BJ (cell line): ENCODE results near the gene KCNK3. TPM values are rescaled to one million over a fixed set of nuclear protein-coding genes. Genes with fewer than 3 reads are reported as not detected.
"Not testable (repeated sequence)": the region's sequence is repeated elsewhere in the genome, so short reads cannot be mapped to it uniquely, and the experiment has no call there.

Source experiments
- CTCF ChIA-PET: fragments of 350-600 bp; formaldehyde crosslinking; extraction: SDS; loops from one replicate; lab custom pipeline; 2021; ENCODE audit warnings: antibody characterized with exemption, inconsistent platforms; lab: Yijun Ruan, JAX
- POLR2A ChIA-PET: fragments of 300-600 bp; sonication (Branson Sonifier 250); formaldehyde crosslinking; extraction: SDS; loops from one replicate; lab custom pipeline; 2021; ENCODE audit warnings: antibody characterized with exemption; lab: Charles Lee
- DNase-seq: peaks from one replicate; pipeline ENCODE4 v3.0.0-alpha.2; 2011; ENCODE audit warnings: low read depth
- H3K27me3 ChIP-seq: 2 replicates; pipeline ENCODE4 v1.6.0; 2011; ENCODE audit warnings: low read length; ENCODE audit not compliant: control insufficient read depth, insufficient read depth
- H3K36me3 ChIP-seq: 2 replicates; pipeline ENCODE4 v1.5.1; 2011; ENCODE audit warnings: low read length; ENCODE audit not compliant: control insufficient read depth, insufficient read depth
- H3K4me3 ChIP-seq: 2 replicates; pipeline ENCODE4 v1.5.1; 2011; ENCODE audit warnings: low read depth, mild to moderate bottlenecking, control low read depth, low read length
- polyA plus RNA-seq: library from polyadenylated mRNA; depleted of rRNA; stranded (reverse); fragments of >200 nt; gene quantifications from 2 replicates; pipeline ENCODE4 v1.2.3, GENCODE V29; 2011
- TF ChIP-seq, protein P1 (sequence below): IDR thresholded peaks from 2 replicates; pipeline ENCODE4 v1.5.1; 2011; ENCODE audit warnings: low read depth, mild to moderate bottlenecking, control low read depth, inconsistent platforms, low read length, moderate library complexity; ENCODE audit not compliant: insufficient read depth

The KCNK3 gene
- polyA plus RNA-seq, 1 experiment, result 0.22 TPM

DNA sequence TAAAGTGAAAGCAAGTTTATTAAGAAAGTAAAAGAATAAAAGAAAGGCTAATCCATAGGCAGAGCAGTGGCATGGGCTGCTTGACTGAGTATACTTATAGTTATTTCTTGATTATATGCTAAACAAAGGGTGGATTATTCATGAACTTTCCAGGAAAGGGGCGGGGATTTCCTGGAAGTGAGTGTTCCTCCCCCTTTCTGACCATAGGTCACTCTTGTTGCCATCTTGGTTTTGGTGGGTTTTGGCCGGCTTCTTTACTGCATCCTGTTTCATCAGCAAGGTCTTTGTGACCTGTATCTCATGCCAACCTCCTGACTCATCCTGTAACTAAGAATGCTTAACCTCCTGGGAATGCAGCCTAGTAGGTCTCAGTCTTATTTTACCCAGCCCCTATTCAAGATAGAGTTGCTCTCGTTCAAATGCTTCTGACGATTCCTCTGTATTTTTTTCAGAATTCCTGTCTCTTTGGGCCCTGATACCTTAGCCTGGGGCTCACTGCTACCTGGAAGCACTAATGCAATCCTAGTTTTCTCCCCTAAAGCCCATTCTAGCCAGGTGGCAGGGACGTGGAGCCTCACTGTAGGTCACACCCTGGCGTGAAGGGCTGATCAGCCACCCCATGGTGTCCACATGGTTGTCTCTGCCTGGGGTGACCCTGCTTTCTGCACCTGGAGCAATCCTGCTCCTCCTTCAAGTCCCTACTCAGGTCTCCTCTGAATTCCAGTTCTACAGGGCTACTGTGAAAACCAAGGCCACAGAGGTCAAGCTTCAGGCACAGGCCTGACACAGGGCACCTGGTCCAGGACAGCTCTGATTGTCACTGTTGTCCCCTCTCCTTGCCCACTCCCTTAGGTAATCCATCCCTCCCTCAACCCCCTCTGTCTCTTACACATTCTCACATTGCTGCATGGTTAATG is 65.6 kb downstream of the KCNK3 start:
- TF ChIP-seq, protein P1, sequence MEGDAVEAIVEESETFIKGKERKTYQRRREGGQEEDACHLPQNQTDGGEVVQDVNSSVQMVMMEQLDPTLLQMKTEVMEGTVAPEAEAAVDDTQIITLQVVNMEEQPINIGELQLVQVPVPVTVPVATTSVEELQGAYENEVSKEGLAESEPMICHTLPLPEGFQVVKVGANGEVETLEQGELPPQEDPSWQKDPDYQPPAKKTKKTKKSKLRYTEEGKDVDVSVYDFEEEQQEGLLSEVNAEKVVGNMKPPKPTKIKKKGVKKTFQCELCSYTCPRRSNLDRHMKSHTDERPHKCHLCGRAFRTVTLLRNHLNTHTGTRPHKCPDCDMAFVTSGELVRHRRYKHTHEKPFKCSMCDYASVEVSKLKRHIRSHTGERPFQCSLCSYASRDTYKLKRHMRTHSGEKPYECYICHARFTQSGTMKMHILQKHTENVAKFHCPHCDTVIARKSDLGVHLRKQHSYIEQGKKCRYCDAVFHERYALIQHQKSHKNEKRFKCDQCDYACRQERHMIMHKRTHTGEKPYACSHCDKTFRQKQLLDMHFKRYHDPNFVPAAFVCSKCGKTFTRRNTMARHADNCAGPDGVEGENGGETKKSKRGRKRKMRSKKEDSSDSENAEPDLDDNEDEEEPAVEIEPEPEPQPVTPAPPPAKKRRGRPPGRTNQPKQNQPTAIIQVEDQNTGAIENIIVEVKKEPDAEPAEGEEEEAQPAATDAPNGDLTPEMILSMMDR, result no peak
- CTCF ChIA-PET, result interaction anchor here (1.1 kb wide), 1 partner anchor 13 kb away, joined by 5 read pairs; no protein-coding TSS in a partner anchor
- no peak overlapping the region for H3K4me3 ChIP-seq
- H3K27me3 ChIP-seq, result no peaks in the 10 kb centered on the region
- POLR2A ChIA-PET, result no interaction called here
- DNase-seq, result peak; percentile 94
- H3K36me3 ChIP-seq, result no peaks in the 10 kb centered on the region

DNA sequence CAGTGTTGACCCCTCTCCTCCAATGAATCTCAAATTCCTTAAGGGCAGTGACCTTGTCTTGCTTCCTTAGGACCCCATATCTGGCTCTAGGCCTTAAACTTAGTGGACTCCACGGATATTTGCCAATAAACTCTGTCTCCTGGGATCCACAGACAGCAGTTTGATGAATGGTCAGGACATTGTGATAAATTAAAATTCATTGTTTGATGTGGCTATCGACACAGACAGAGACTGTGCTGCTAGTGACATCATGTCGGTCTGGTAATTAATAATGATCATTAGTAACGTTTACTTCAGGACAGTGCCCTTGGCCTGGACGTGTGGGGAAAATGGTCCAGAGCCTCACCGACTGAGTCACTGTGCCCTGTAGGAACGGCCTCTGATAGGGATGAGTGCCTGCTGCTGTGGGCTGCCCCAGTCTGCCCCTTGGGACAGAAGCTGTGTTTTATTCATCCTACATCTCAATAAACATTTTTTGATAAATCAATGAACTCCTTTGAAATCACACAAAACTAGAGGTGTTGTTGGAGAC is 66.3 kb downstream of the KCNK3 start:
- ChIA-PET POLR2A (no interaction called here), CTCF (no interaction called here)
- DNase-seq, result no peak
- Histone ChIP-seq H3K27me3 (no peaks in the 10 kb centered on the region), H3K4me3 (no peak overlapping the region), H3K36me3 (no peaks in the 10 kb centered on the region)
- TF ChIP-seq, protein P1, result no peak

DNA sequence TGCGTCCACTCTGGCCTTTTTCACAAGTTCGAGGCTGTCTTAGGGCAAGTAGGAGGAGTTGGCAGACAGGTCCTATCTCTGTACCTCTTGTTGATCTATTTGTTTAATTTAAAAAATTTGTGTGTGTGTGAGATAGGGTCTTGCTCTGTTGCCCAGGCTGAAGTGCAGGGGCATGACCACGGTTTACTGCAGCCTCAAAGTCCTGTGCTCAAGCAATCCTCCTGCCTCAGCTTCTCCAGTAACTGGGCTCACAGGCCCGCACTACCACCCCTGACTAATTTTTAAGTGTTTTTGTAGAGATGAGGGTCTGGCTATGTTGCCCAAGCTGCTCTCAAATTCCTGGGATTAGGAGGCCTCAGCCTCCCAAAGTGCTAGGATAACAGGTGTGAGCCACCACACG is 67.3 kb downstream of the KCNK3 start:
- TF ChIP-seq, protein P1, result no peak
- no peak for DNase-seq
- no peak overlapping the region for H3K4me3 ChIP-seq
- ChIA-PET CTCF (interaction anchor here (0.7 kb wide), 1 partner anchor 155 kb away, joined by 3 read pairs; no protein-coding TSS in a partner anchor), POLR2A (no interaction called here)
- no peaks in the 10 kb centered on the region for H3K27me3 ChIP-seq
- H3K36me3 ChIP-seq, result no peaks in the 10 kb centered on the region

DNA sequence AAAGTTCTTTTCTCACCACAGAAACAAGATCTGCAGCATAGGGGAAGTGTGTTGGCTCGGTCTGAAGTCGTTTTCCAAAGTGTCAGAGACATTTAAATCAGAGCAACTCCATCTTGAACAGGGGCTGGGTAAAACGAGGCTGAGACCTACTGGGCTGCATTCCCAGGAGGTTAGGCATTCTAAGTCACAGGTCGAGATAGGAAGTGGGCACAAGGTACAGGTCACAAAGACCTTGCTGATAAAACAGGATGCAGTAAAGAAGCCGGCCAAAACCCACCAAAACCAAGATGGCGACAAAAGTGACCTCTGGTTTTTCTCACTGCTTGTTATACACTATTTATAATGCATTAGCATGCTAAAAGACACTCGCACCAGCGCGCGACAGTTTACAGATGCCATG is 68.5 kb downstream of the KCNK3 start:
- POLR2A ChIA-PET, DNase-seq, H3K27me3 ChIP-seq, CTCF ChIA-PET, H3K36me3 ChIP-seq, H3K4me3 ChIP-seq: not testable (repeated sequence)

DNA sequence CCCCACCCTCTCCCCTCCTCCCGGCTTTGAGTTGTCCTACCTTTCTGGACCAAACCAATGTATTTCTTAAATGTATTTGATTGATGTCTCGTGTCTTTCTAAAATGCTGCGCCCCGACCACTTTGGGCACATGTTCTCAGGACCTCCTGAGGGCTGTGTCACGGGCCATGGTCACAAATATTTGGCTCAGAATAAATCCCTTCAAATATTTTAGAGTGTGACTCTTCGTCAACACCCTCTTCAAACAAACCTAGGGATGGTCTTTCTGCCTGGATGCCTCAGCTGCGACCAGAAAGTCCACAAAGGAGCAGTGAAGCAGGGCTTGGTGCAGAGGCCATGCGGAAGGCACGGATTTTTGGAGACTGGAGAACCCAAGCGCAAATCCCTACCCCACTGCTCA is 70.5 kb downstream of the KCNK3 start:
- POLR2A ChIA-PET, result no interaction called here
- Histone ChIP-seq H3K4me3 (no peak overlapping the region), H3K27me3 (no peaks in the 10 kb centered on the region), H3K36me3 (no peaks in the 10 kb centered on the region; the same call in 1 of the 2 replicates)
- DNase-seq, result no peak
- CTCF ChIA-PET, result no interaction called here
- TF ChIP-seq, protein P1, result no peak
